Left lung (tissue), 10 donors: ENCODE data around the gene ODAD3. TPM values are rescaled to one million over a fixed set of nuclear protein-coding genes. Genes with fewer than 3 reads are reported as not detected.
"Not testable (repeated sequence)": the region's sequence is repeated elsewhere in the genome, so short reads cannot be mapped to it uniquely, and the experiment has no call there.

Experiments used
- ATAC-seq: fragments of 200-7000 bp; cut with Tn5 transposase; one replicate; pipeline ENCODE4 v1.9.1; 2020; ENCODE audit warnings: moderate library complexity
- DNase-seq, 4 donors: peaks; one replicate each; pipeline ENCODE4 v3.0.0-alpha.2; 2013 to 2020
- H3K27ac ChIP-seq, 2 donors: fragments of 200-600 bp; sonication (generic) in 1 of 2; one replicate each; pipeline versions ENCODE4 v1.5.0 to v1.8.0; 2020 to 2021
- H3K27me3 ChIP-seq, 2 donors: fragments of 200-600 bp; sonication (generic) in 1 of 2; one replicate each; pipeline versions ENCODE4 v1.5.0 to v1.8.0; 2020 to 2021
- H3K36me3 ChIP-seq, 2 donors: fragments of 200-600 bp; sonication (generic) in 1 of 2; one replicate each; pipeline versions ENCODE4 v1.5.0 to v1.8.0; 2020 to 2021
- H3K4me1 ChIP-seq, 2 donors: fragments of 200-600 bp; one replicate each; pipeline ENCODE4 v1.8.0; 2021
- H3K4me3 ChIP-seq, 2 donors: fragments of 200-600 bp; sonication (generic) in 1 of 2; one replicate each; pipeline versions ENCODE4 v1.5.0 to v1.8.0; 2020 to 2021; ENCODE audit warnings: mild to moderate bottlenecking in 1 of 2
- H3K9me3 ChIP-seq, 2 donors: fragments of 200-600 bp; sonication (generic) in 1 of 2; one replicate each; pipeline versions ENCODE4 v1.5.0 to v1.8.0; 2020 to 2021
- CTCF ChIP-seq, 2 donors: fragments of 200-600 bp; sonication (generic) in 1 of 2; IDR thresholded peaks; one replicate each; pipeline versions ENCODE4 v1.5.0 to v1.8.0; 2021; ENCODE audit warnings: antibody characterized with exemption in 2 of 2
- intact Hi-C, 2 donors: fragments of 100-400 bp; cut with DNase I; formaldehyde crosslinking; loops; one replicate each; pipeline versions ENCODE4 v1.11.2 to v1.14.2; 2022
- polyA plus RNA-seq, 6 donors: library from polyadenylated mRNA; unstranded; fragments of 120-200 nt; gene quantifications; one replicate each; pipeline ENCODE4 v1.2.1, GENCODE V29; 2013; ENCODE audit not compliant: insufficient read length in 6 of 6
- total RNA-seq, 2 donors: library from RNA; stranded (reverse); fragmentation: NEBNext Ultra II Directional; extraction: Animal tissue kit (Norgen Biotek cat#: 25700); gene quantifications; one replicate each; pipeline ENCODE4 v1.2.1, GENCODE V29; 2021
- donor health status: DM: no; HTN: yes; CAD: no.
- donor health status: DM: no; HTN: no; CAD: no.

The ODAD3 gene
- total and polyA plus RNA-seq, 8 donors, result 0.55 to 2.6 (median 1.9) TPM

- H3K4me3 ChIP-seq, result no peak overlapping the region
- H3K27ac ChIP-seq, result no peak overlapping the region
- ATAC-seq (no peak), DNase-seq (no peak)
- intact Hi-C loops, result no loop called here
- TF ChIP-seq CTCF (IDR thresholded peaks at IDR 0.05), result no peak
- H3K27me3 ChIP-seq, result peaks cover 0 to 43% of the 10 kb centered on the region in 2 donors
- no peaks in the 10 kb centered on the region for H3K4me1 ChIP-seq
- H3K9me3 ChIP-seq, result no peaks in the 10 kb centered on the region
- no peaks in the 10 kb centered on the region for H3K36me3 ChIP-seq
Measured at GRCh38 chr19:11458236-11458900, 23.4 kb upstream of the ODAD3 start.

GRCh38 chr19:11457831-11458230, 22.9 kb upstream of the ODAD3 start:
- Histone ChIP-seq H3K4me3 (no peak overlapping the region), H3K4me1 (no peaks in the 10 kb centered on the region), H3K27ac (no peak overlapping the region), H3K36me3 (no peaks in the 10 kb centered on the region), H3K27me3 (peaks cover 0 to 43% of the 10 kb centered on the region in 2 donors), H3K9me3 (no peaks in the 10 kb centered on the region)
- intact Hi-C loops, result no loop called here
- DNase-seq, result no peak
- no peak for ATAC-seq
- TF ChIP-seq CTCF (IDR thresholded peaks at IDR 0.05), result no peak

GRCh38 chr19:11457115-11457514, 22.2 kb upstream of the ODAD3 start:
- no peak for ATAC-seq
- intact Hi-C loops, result no loop called here
- TF ChIP-seq CTCF (IDR thresholded peaks at IDR 0.05), result no peak

GRCh38 chr19:11456659-11457058, 21.7 kb upstream of the ODAD3 start:
- no peaks in the 10 kb centered on the region for H3K4me1 ChIP-seq
- TF ChIP-seq CTCF (IDR thresholded peaks at IDR 0.05), result no peak
- intact Hi-C loops, result no loop called here

More at GRCh38 chr19:11457115-11457514, 22.2 kb upstream of the ODAD3 start:
- Histone ChIP-seq H3K27me3 (peaks cover 0 to 43% of the 10 kb centered on the region in 2 donors), H3K27ac (no peak overlapping the region), H3K9me3 (no peaks in the 10 kb centered on the region), H3K4me3 (no peak overlapping the region), H3K36me3 (no peaks in the 10 kb centered on the region), H3K4me1 (no peaks in the 10 kb centered on the region)
- DNase-seq, result peak in 1 of 4 donors; percentile 76

GRCh38 chr19:11455233-11455554, 20.3 kb upstream of the ODAD3 start:
- H3K4me1 ChIP-seq, H3K9me3 ChIP-seq, H3K27ac ChIP-seq, ATAC-seq, intact Hi-C loops, DNase-seq, H3K4me3 ChIP-seq: not testable (repeated sequence)
- Histone ChIP-seq H3K27me3 (peaks cover 0 to 37% of the 10 kb centered on the region in 2 donors), H3K36me3 (peaks cover 0 to 10% of the 10 kb centered on the region in 2 donors)

More at GRCh38 chr19:11456659-11457058, 21.7 kb upstream of the ODAD3 start:
- no peak overlapping the region for H3K4me3 ChIP-seq
- H3K9me3 ChIP-seq, result no peaks in the 10 kb centered on the region
- H3K27me3 ChIP-seq, result peaks cover 0 to 43% of the 10 kb centered on the region in 2 donors
- H3K36me3 ChIP-seq, result no peaks in the 10 kb centered on the region
- ATAC-seq (no peak), DNase-seq (no peak)
- no peak overlapping the region for H3K27ac ChIP-seq
